Stromal cell of bone marrow (primary cell): Measurements from ENCODE around the gene LEMD2.
A peak's percentile ranks its signal among the peaks of the same experiment; 100 is the strongest.

Source experiments
- DNase-seq: peaks from one replicate; pipeline ENCODE4 v3.0.0-alpha.2; 2012; ENCODE audit warnings: low read depth

Gene LEMD2

DNA sequence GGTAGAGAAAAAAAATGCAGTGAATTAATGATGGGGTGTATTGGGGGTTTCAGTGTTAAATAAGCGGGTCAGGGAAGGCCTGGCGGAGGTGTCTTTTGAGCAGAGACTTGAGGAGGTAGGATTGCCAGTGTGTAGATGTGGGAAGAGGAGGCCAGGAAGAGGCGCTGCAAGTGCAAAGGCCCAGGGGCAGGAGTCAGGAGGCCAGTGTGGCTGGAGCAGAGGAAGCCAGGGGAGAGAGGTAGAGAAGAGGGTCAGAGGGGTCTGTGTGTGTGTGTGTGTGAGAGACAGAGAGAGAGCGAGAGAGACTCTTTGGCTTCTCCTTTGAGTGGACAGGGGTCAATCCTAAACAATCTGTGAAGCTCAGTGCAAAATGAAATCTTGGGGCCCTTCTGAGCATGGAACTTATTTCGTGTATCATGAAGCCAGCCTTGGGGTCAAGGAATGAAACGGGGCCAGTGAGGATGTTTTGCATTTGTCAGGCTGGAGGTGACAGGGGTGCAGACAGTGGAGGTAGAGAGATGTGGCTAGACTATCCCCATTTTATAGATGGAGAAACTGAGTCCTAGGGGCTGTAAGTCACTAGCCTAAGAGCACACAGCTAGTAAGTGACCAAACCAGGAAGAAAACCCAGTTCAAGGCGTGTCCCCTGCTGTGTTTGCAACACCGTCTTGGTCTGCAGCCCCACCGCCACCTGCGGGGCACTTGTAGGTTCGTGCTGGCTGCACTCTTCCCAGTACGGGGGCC, 32.5 kb downstream of the LEMD2 start:
- DNase-seq: no peak

DNA sequence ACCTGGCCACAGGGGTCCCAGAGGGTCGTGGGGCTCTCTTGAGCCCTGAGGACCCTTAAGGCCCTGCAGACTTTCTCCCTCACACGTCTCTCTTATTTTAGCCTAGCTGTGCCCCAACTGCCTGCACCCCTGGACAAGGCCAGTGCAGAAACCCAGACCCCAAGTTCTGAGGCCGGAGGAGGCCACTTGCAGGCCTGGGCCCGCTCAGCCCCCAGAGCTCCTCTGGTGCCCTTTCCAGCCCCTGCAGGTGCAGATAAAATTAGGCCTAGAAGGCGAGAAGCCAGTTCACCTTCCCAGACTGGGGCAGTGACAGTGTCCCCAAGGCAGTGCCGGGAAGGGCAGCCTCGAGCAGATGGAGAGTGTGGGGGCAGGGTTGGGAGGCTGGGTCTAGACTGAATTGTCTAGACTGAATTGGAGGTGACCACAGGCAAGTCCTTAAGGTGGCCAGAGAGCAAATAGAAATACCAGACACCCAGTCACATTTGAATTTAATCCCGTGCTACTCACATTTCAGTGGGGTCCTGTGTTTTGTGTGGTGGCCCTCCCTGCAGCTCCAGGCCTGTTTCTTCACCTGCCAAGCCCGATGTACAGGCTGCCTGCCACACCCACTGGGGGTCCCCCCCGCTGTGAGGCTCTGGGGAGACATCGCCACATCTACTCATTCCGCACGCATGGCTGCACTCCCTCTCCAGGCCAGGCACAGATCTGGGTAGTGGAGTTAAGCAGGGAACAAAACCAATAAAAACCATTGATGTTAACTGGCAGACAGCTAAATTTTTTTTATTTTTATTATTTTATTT, 33.7 kb downstream of the LEMD2 start:
- DNase-seq: no peak

DNA sequence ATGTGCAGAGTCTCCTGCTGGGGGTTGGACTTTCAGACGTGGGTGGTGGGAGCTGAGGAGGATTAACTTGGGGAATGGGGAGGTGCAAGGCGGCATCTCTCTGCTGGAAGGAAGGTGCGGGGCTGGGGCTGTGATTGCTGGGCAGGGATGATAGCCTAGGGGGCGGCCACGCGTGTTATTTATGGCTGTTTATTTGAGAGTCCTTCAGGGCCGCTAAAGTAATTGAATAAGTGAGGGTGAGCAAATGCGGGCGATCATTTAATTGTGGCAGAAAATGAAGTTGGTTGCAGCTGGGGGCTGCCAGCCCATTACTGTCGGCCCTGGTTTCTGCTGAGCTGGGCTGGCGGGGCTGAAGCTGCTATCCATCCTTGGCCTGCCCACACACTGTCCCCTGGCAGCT, 34.7 kb downstream of the LEMD2 start:
- no peak for DNase-seq

- no peak for DNase-seq
Measured at GRCh38 chr6:33752646-33753015, 36.3 kb downstream of the LEMD2 start.

GRCh38 chr6:33751771-33752645, 36.9 kb downstream of the LEMD2 start:
- no peak for DNase-seq

GRCh38 chr6:33750244-33750991, 38.5 kb downstream of the LEMD2 start:
- DNase-seq: no peak

GRCh38 chr6:33749401-33749800, 39.5 kb downstream of the LEMD2 start:
- DNase-seq: no peak

DNA sequence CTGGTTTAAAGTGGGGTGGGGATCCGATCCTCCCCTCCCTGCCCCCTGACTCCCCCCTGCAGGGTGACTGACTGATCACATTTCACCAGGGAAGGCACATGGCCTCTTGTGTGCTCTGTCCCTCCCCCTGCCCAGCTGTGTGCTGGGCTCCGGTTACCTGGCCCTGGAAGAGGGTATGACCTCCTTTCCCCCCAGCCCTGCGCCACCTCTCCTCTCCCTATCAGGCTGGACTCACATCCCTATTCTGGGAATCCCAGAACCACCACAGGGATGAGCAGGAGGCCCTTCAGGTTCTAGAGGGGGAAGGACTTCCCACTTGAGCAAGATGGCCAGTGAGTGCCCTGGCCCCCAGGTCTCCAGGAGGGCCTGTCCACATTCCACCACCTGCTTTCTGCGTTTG, 40.1 kb downstream of the LEMD2 start:
- DNase-seq: no peak

GRCh38 chr6:33747823-33748222, 41.1 kb downstream of the LEMD2 start:
- no peak for DNase-seq

DNA sequence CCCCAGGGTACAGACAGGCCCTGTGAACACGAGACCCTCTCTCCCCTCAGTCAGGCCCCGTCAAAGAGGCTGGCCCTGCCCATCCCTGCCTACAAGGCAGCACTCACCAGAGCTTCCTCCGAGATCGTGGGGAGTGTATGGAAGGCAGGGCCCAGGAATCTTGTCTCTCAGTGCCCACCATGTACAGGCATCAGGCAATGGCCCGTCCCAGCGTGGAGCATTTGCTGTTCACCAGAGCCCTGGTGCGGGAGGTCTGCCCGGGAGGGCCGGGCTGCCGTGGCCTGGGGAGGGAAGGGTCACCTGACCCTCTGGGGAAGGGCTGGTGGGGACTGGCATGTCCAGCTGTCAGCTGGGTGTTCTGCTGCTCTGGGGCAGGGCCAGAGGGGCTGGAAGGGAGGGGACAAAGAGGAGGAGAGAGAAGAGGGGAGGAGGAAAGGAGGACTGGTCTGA, 42.3 kb downstream of the LEMD2 start, which contains the start of gene IP6K3:
TSS of gene IP6K3 (minus strand) at position 255 of the 450 bp plus-strand sequence. CDS start 11,429 bp downstream, outside the sequence.
- DNase-seq: no peak

- DNase-seq: no peak
Measured at GRCh38 chr6:33746036-33746600, 42.8 kb downstream of the LEMD2 start.

DNA sequence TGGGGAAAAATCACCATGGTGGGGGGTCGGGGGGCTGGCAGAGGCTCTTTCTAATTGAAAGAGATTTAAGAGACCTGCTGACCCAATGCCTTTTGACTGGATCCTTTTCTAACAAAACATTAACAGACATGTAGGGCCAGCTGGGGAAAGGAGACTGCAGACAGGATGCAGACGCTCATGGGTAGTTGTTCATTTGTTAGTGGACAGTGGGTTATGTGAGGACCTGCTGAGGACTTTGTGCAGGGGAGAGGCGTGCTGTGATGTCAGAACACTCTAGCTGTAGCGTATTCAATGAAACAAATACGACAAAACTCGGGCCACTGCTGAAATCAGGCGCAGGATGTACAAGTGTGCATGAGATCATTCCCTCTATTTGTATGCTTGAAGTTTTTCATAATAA, 43.4 kb downstream of the LEMD2 start:
- DNase-seq: no peak

DNA sequence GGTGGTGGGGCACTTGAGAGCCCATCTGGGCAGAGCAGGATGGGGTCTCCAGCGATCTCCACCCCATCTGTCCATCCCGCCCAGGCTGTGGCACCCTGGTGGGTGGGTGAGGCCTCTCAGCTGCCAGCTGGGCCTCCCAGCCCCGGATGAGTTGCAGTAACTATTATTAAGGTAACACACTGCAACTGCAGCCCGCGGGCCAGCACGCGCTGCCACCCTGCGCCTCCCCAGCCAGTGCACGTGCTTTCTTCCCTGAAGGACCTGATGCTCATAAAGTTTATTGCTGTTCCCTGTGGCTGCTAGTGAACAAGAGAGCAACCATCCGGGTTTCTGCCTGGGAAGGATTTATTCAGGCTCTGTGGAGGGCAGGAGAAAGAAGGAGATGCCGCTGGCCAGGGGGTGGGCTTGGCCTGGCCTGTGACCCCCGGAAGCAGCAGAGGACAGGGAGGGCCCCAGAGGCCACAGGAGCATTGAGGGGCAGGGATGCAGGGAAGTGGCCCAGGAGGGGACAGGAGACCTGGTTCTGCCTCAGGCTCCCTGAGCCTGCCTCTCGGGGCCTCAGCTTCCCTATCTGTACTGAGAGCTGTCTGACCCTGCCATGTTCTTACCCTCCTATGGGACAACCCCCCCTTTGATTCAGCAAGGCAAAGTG, 43.9 kb downstream of the LEMD2 start:
- no peak for DNase-seq

DNA sequence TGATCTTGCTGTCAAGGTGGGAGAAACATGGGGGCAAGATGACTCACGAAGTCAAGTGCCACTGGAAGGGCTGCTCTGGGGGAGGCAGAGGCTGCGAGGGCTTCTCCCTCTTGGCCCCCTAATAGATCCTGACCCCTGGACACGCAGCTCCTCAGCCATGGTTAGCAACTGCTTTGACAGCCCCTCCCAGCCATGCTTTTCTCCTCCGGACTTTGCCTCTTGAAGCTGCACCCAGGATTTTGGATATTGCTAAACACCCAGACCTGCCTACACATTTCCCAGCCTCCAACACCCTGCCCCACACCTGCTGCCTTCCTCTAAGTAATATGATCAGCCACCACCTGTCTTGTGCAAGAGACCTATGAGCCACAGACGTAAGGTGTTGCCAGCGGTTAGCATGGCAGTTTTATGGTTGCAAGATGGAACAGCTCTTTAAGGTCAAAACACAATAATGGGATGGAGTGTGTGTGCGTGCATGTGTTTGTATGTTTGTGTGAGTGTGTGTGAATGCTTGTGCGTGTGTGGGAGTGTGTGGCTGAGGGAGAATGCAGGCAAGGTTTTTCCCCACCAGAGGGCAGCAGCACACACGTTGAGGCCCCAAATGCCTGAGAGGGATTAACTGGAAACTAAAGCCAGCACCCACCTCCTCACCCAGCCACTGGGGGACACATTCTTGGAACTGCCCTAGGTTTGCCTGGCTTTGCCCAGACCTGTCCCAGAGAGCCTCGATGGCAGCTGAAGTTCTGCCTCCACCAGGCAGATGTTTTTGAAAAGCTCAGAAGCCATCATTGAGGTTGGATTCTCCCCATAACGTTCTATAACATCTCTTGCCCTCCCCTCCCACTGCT, 44.7 kb downstream of the LEMD2 start:
- DNase-seq: peak; percentile 33

DNA sequence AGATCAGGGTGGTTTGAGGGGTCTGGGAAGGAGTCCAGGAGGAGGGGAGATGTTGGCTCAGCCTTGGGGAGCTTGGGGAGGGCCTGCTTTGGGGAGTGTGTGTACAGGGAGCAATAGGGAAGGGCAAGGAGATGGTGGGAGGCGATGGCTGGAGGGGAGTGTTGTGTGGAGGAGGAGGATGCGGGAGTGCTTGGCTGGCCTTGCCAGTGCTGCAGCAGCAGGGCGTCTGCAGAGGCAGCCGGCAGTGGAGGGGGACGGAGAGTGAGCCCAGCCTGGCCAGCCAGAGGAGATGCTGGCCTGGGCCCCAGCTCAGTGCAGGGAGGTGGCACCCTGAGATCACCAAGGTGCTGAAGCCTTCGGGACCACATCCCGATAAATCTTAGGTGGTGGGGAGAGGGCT, 46.1 kb downstream of the LEMD2 start:
- no peak for DNase-seq

DNA sequence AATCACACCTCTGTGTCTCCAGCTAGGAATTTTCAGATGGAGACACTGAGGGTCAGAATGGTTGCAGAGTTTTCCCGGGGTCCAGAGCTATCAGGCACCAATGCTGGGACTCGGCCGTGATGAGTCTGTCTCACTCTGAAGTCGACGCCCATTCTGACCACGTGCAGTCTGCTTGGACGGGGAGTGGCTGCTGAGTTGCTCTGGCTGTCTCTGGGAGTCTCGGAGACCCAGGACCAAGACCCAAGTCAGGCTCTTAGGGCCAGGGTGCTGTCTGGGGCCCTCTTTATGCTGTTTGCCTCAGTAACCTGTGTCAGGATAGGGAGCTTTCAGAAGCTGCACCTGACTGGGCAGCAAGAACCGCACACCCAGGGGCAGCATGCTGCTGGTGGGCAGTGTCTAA, 46.8 kb downstream of the LEMD2 start:
- DNase-seq: no peak

DNA sequence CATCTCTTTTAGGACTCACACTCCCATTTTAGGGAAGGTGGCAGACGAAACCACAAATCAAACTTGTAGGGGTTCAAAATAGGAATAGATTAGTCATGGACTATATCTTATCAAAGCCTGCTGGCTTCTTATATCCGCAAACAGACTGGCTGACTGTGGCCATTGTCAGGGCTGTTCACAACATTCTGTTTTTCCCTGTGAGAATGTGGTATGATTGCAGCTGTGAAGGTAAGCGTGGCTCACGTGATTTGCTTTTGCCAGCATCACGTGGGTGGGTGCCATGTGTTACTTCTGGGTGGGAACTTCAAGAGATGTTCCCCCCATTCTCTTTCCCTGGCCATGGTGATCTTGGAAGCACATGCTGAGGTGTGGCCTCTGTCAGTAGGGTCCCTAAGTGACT, 48.1 kb downstream of the LEMD2 start:
- no peak for DNase-seq

GRCh38 chr6:33740204-33740608, 48.7 kb downstream of the LEMD2 start:
- no peak for DNase-seq

GRCh38 chr6:33739571-33739970, 49.4 kb downstream of the LEMD2 start:
- DNase-seq: no peak

- no peak for DNase-seq
Measured at GRCh38 chr6:33738879-33739278, 50.1 kb downstream of the LEMD2 start.
